Kidney epithelial cell (primary cell): ENCODE data around the gene CALN1. TPM values are rescaled to one million over a fixed set of nuclear protein-coding genes. Genes with fewer than 3 reads are reported as not detected.

Experiments
- DNase-seq: peaks from one replicate; pipeline ENCODE4 v3.0.0-alpha.2; 2010; ENCODE audit warnings: low read depth
- H3K27me3 ChIP-seq: 2 replicates; pipeline ENCODE4 v1.6.0; 2011; ENCODE audit warnings: low read length; ENCODE audit not compliant: control insufficient read depth, insufficient read depth
- H3K36me3 ChIP-seq: 2 replicates; pipeline ENCODE4 v1.5.1; 2011; ENCODE audit warnings: low read length; ENCODE audit not compliant: control insufficient read depth, insufficient read depth
- H3K4me3 ChIP-seq: 2 replicates; pipeline ENCODE4 v1.5.1; 2011; ENCODE audit warnings: low read depth, mild to moderate bottlenecking, control low read depth, low read length
- total RNA-seq: library from RNA; depleted of rRNA; stranded (reverse); fragments of >200 nt; gene quantifications from 2 replicates; pipeline ENCODE4 v1.2.3, GENCODE V29; 2015
- TF ChIP-seq, protein P1 (sequence below): IDR thresholded peaks from 2 replicates; pipeline ENCODE4 v1.5.1; 2011; ENCODE audit warnings: mild to moderate bottlenecking, moderate library complexity, low read length, control low read depth, inconsistent platforms; ENCODE audit not compliant: insufficient read depth, poor library complexity, severe bottlenecking

The CALN1 gene
- total RNA-seq, 1 donor from 2014 or later, result not detected

DNA sequence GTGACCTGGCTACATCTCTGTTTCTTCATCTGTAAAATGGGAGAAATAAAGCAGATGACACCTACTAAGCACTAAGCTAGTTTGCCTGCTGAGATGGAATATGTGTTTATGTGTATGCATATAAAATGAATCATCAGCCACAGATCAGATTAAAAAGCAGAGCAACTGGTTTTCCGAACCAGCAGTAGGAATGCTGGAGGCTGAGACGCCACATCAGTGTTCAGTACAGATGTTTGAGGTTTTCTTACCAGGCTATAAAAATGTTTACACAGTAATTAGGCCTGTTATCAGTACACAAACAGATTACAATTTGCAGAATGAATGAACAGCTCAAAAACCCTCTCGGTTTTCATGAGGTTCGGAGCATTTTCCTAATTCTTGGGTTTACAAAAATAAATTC, 85.8 kb downstream of the CALN1 start:
- no peaks in the 10 kb centered on the region for H3K36me3 ChIP-seq
- no peak overlapping the region for H3K4me3 ChIP-seq
- TF ChIP-seq, protein P1, sequence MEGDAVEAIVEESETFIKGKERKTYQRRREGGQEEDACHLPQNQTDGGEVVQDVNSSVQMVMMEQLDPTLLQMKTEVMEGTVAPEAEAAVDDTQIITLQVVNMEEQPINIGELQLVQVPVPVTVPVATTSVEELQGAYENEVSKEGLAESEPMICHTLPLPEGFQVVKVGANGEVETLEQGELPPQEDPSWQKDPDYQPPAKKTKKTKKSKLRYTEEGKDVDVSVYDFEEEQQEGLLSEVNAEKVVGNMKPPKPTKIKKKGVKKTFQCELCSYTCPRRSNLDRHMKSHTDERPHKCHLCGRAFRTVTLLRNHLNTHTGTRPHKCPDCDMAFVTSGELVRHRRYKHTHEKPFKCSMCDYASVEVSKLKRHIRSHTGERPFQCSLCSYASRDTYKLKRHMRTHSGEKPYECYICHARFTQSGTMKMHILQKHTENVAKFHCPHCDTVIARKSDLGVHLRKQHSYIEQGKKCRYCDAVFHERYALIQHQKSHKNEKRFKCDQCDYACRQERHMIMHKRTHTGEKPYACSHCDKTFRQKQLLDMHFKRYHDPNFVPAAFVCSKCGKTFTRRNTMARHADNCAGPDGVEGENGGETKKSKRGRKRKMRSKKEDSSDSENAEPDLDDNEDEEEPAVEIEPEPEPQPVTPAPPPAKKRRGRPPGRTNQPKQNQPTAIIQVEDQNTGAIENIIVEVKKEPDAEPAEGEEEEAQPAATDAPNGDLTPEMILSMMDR, result no peak
- H3K27me3 ChIP-seq, result no peaks in the 10 kb centered on the region
- no peak for DNase-seq

- Histone ChIP-seq H3K36me3 (no peaks in the 10 kb centered on the region), H3K4me3 (no peak overlapping the region), H3K27me3 (no peaks in the 10 kb centered on the region)
- TF ChIP-seq, protein P1, result no peak
- DNase-seq, result no peak
Observed at GRCh38 chr7:72325561-72325960, 86.6 kb downstream of the CALN1 start.

DNA sequence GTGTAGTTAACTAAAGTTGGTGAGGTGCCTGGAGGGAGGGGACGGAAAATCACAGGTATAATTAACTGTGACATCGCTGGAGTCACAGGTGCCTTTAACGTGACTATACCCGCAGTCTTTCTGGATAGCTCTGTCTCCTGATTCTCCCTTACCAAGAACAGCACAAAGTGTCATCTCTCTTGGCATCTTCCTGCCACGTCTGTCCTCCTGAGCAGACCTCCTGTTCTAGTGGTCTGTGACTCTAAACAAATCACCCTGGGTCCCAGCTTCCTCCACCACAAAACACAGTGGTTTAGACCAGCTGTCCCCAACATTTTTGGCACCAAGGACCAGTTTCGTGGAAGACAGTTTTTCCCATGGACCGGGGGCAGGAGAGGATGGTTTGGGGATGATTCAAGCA, 90.5 kb downstream of the CALN1 start:
- Histone ChIP-seq H3K27me3 (no peaks in the 10 kb centered on the region), H3K36me3 (no peaks in the 10 kb centered on the region), H3K4me3 (no peak overlapping the region)
- TF ChIP-seq, protein P1, result no peak
- no peak for DNase-seq

- no peaks in the 10 kb centered on the region for H3K36me3 ChIP-seq
- TF ChIP-seq, protein P1, result no peak
- DNase-seq, result no peak
- H3K4me3 ChIP-seq, result no peak overlapping the region
- no peaks in the 10 kb centered on the region for H3K27me3 ChIP-seq
Observed at GRCh38 chr7:72321081-72321480, 91.1 kb downstream of the CALN1 start.

DNA sequence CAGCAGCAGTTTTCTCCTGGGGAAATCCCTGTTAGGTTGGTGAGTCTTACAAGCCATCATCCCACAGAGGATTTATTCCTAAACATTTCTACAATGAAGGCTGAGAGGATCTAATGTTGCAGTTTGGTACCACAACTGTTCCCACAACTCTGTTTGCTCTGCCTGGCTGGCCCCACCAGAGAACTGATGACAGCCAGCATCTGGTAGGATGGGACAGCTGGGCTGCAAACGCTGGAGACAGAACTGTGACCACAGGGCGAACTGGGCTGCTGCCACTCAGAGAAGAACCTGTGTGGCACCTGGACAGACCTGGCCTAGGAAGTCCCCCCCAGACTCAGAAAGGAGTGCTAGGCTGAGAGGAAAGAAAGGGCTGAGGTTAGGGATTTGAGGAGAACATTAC, 94.8 kb downstream of the CALN1 start:
- TF ChIP-seq, protein P1, result no peak

GRCh38 chr7:72316148-72316547, 96.0 kb downstream of the CALN1 start:
- no peak for DNase-seq

More for the DNA sequence above, 94.8 kb downstream of the CALN1 start:
- DNase-seq, result no peak
- Histone ChIP-seq H3K27me3 (no peaks in the 10 kb centered on the region), H3K36me3 (no peaks in the 10 kb centered on the region), H3K4me3 (no peak overlapping the region)

More at GRCh38 chr7:72316148-72316547, 96.0 kb downstream of the CALN1 start:
- TF ChIP-seq, protein P1, result no peak
- Histone ChIP-seq H3K4me3 (no peak overlapping the region), H3K27me3 (no peaks in the 10 kb centered on the region), H3K36me3 (no peaks in the 10 kb centered on the region)
